Raji (cell line): ENCODE measurements around the gene SECTM1.

Experiments
- POLR2A ChIP-seq: IDR thresholded peaks from 2 replicates; pipeline ENCODE4 v1.6.1; 2011; ENCODE audit warnings: low read depth, low read length, control low read depth; ENCODE audit not compliant: insufficient read depth

SECTM1 gene

DNA sequence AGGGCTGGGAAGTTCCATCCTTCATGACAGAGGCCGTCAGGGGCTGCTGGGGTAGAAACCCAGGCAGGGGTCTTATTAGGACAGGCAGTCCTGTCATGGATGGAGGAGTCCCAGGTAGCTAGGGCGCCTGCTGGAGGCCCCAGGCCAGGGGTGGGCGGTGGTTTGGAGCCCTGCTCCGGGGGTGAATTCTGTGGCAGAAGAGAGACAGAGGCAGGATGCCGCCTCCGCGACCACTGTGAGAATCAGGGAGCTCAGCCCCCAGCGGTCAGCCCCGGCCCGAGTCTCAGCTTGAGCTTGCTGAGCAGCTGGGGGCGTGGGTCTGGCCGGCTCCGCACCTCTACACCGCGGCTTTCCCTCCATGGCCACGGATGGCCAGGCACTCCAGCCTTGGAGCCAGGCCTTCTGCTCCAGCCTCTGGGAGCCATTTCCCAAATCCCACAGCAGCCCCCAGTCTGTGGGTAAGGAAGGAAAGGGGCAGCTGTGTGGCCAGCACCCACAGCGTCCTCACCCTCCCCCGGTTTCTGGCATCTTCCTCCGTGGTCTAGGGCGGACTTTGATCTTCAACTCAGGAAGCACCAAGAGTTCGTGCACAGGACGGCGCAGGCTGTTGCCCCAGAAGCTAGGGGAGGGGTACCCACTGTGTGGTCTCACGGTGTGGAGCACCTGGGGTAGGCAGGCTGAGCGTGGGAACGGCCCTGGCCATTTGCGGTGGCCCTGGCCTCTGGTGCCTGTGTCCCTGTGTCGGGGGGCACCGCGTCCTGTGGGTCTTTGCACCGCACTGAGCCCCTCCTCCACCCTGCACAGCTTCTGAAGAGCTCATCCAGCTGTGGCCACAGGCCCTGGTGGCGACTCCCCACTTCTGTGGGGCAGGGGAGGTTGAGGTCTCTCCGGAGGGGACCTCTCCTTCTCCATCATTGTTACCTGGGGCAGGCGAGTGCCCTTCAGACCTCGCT lies 30.3 kb downstream of the SECTM1 start:
- no peak for TF ChIP-seq POLR2A

DNA sequence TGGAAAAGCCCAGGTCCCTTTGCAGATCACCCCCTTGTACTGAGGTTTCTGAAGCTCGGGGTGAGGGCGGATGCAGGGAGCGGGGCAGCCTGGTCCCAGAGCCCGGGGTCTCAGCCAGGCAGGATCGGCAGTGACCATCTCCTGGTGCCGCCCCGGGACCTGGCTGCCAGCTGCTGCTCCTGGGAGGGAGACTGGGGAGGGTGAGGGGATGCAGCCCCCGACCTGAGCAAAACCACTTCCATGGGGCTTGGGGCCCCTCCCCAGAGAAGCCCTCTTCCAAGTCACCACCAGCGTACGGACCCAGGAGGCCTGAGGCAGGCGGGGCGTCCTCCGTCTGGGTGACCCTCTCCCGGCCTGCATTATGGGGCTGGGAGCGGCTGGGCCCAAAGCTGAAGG lies 31.0 kb downstream of the SECTM1 start:
- TF ChIP-seq POLR2A, result no peak

DNA sequence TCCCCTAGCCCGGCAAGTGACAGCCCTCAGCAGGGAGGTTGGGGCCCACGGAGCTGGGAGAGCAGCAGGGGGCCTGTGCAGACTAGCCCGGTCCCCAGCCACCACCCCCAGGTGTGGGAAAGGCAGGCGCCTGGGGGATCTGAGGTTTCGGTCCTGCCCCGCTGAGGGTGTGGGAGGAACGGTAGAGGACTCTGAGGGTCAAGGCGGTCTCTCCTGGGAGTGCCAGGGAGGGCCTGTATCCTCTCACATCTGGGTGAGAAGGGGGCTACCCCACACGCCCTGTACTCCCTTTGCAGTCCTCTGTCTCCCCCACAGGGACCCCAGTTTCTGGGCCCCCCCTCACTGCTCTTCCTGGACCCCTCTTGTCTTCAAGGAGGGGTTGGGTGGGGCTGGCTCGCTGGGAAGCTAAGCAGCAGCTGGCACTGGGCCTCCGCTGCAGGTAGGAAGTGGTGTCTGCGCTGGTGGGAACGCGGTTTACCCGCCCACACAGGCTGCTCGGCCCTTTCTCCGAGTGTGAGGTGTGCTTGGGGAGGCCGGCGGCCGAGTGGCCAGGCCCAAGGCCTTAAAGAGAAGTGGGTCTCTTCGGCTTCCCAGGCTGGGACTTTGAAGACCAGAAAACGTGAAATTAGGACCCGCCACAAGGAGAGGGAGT lies 31.5 kb downstream of the SECTM1 start:
- TF ChIP-seq POLR2A, result no peak

DNA sequence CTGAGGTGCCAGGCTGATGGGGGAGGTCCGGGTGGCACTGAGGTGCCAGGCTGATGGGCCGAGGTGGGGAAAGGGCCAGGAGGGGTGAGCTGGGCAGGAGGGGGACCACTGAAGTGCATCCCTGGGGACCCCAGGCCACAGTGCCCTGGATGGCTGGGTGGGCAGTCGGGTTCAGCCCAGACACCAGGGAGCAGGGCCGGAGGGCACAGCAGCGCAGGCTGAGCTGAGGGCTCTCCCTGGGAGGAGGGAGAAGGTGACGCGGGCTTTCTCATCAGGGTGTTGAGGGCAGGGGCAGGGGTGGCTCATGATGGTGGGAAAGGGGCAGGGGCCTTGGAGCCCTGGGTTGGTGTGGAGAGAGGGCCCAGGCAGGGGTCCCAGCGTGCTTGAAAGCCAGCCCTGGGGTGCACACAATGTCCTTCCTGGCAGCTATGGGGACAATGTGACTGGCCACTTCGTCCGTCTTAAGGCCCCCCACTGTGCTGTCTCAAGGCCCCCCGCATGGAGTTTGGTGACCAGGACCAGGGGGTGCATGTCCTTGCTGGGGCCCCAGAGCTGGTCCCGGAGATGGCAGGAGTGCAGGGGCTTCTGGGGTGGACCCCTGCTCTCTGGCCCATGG lies 32.2 kb downstream of the SECTM1 start:
- no peak for TF ChIP-seq POLR2A

DNA sequence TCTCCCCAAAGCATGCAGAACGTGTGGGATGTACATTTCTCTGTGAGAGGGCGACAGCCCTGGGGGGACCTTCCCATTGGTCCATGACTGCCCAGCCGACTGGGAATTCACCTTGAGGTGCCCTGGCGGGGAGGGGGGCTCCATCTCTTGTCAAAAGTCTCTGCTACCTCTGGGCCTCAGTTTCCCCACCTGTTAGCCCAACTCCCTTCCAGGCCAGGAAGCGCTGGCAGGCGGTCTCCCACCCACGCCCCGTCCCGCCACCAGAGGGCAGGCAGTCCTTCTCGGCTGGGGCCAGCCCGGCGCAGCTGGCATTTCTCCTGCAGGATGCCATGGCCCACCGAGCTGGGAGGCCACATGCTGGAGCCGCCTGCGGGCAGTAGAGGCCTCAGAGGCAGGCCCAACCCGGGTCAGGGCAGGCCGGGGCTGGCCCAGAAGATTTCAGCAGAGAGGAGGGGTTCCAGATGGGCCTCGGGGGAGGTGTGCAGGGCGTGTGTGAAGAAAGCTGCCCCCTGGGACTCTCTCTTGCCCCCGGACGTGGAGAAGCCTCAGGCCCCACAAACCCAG lies 32.8 kb downstream of the SECTM1 start:
- no peak for TF ChIP-seq POLR2A

DNA sequence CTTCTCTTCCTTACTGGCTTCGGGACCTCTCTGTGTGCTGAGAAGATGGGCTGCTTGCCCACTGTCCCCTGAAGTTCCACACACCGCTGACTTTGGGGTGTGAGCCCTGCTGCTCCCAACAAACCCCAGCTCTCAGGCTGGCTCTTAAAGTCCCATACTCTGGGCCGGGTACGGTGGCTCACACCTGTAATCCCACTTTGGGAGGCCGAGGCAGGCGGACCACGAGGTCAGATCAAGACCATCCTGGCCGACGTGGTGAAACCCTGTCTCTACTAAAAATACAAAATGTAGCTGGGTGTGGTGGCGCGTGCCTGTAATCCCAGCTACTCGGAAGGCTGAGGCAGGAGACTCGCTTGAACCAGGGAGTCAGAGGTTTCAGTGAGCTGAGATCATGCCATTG lies 33.3 kb downstream of the SECTM1 start:
- TF ChIP-seq POLR2A, result no peak

DNA sequence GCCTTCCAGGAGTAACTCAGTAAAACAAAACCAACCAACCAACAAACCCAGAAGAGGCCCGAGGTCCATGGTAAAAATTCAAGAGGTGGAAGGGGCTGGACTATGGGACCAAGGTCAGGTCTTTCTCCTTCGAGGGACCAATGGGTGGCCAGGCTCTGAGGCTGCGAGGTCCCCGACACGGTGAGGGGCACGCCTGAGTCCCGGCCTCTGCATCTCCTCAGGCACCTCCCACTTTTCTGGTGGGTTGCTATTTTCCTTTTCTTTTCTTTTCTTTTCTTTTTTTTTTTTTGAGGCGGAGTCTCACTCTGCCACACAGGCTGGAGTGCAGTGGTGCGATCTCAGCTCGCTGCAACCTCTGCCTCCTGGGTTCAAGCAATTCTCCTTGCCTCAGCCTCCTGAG lies 34.1 kb downstream of the SECTM1 start:
- TF ChIP-seq POLR2A, result no peak

DNA sequence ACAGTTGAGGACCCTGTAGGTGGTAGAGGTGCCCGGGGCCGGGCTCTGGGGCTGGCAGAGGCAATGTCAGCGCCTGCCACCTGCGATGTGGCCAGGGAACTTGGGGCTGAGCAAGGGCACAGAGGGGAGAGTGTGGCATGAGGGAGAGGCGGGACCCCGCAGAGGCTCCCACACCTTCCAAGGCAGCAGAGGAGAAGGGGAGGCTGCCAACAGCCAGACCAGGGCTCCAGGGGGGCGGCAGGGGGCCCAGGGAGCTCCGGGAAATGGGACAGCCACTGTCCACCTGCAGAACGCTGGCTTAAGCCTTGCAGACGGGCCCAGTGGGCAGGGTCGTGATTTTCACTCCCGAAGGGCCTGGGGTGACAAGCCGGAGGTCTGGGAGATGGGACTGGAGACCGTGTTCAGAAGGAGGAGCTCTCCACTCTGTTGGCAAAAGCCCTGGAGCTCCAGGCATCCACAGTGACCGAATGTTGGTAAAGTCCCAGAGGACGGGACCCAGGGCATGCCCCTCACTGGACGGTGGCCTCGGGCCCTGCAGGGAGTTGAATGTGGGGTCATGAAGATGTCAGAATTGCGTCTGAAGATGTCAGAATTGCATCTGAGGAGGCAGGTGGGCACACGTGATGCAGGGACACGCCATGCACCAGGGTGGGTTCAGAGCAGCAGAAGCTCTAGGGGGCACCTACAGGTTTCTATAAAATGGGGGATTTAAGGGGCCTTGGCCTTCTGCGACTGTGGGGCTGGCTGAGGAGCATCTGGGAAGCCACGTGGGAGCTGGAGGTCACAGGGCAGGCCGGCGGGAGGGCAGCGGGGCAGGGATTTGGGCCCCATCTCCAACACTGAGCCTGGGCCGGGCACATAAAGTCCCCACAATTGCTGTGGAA lies 34.8 kb downstream of the SECTM1 start:
- no peak for TF ChIP-seq POLR2A

DNA sequence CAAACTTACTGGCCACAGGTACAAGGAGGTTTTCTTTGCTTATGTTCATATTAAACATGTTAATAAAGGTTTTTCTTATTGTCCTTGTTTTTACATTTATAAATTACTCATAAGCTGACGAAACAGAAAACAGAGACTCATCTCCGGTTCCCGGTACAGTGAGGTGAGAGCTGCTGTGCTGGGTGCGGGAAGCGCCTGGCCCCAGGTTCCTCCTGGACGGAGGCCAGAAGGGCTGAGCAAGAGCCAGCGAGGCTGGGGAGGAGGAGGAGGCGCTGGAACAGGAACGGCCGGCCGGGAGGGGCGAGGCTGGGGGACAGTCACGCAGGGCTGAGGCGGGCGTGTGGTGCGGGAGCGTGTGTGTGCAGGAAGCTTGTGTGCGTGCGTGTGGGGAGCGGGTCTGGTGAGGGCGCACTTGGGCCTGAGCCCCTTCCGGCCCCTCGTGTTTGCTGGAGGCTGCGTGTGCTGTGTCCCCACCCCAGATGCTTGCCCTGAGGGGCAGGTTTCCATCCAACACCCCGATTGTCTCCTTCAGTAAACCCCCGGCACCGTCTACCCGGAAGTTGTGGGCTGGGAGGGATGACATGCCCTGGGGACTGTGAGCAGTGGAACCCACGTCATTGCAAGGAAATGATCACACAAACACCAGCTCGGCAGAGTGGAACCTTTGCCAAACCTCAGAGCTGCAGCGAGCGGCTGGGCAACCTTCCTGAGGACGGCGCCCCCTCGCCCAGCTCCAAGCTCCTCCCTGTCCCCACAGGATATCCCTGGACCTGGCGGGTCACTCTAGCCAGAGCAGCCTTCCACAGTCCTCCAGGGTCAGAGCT lies 35.6 kb downstream of the SECTM1 start:
- TF ChIP-seq POLR2A, result peak; percentile 69

DNA sequence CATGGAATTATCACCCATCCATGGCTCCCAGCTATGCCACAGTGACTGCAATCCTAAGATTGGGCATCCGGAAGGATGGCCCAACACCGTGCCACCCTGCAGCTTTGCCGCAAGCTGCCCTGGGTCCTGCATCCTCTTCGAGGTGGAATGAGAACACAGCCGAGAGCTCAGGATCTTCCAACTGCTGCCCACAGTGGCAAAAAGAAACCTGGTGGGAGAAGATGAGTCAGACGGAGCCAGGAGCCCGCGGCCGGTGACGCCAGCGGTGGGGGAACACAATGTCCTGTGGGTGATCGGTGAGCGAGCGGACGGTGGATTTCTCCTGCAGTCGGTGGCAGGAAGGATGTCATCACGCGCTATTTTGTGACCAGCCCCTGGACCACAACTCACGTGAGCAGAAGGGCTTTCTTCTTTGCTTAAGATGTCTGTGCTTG lies 36.3 kb downstream of the SECTM1 start:
- TF ChIP-seq POLR2A, result no peak

DNA sequence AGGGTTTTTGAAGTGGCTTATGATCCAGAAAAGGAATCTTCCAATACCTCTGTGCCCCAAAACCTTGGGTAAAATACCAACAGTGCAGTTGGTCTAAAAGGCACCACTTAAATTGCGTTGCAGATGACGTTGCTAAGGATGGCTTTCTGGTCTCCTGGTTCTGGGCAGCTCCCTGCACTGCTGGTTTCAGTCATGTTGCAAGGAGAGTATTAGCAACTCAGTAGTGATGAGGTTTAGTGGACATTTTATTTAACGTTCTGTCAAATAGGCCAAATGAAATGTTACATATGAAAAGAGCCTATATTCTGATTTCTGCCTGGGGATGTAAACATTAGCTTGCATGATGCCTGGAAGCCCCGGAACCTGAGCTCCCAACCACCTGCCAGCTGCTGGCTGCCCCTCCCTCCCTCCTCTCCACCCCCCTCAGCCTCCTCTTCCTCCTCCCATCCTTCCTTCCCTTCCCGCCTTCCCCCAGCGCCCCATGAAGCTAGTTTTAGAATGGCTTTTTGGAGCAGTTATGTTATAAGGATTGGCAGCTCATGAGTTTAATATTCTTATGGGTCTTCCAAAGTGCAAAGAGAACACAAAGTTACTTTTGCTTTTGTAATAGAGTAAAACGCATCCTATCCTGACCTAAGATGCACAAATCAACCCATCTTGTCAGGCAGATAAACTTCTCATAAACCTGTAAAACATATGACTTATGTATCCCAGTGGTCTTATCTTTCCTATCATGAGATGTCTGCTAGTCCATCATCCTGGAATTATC lies 36.9 kb downstream of the SECTM1 start:
- no peak for TF ChIP-seq POLR2A

DNA sequence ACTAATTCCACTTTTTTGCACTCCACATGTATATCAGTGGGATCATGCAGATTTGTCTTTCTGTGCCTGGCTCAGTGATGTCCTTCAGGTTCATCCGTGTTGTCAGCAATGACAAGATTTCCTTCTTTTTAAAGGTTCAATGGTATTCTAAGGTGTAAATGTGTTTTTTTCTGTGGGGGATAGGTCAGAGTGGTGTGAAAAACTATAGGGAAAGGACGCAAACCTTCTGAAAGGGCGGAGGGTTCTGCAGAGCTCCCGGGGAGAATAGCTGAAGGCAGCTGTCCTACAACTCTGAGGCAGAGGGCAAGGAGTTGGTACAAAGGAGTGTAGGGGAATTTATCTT lies 38.1 kb downstream of the SECTM1 start:
- no peak for TF ChIP-seq POLR2A
